ENCODE results near the gene CEP112. TPM values are rescaled to one million over a fixed set of nuclear protein-coding genes. Genes with fewer than 3 reads are reported as not detected.
"Not testable (repeated sequence)": the region's sequence is repeated elsewhere in the genome, so short reads cannot be mapped to it uniquely, and the experiment has no call there.

Gene CEP112
- total RNA-seq, 4 donors from 2014 or later = 14.6 to 21.2 (median 20.2) TPM

DNA sequence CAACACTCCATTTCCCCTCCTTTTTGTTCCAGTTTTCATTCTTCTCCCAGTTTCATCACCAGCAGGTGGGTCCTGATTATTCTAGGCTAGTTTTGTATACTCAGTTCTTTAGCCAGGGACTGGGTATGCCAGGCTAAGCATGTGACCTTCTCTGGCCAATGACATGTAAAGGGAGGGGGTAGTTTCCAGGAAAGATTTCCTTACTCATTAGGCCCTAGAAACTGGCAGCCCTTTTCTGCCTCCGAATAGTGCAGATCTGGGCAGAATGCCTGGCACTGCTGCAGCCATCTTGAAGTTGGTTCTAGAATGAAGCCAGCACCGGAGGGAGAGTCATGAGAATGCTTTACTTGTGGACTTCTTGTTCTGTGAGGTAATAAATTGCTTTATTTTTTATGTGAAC is 503.6 kb downstream of the CEP112 start:
- DNase-seq = no peak
- Histone ChIP-seq H3K27ac (no peak overlapping the region), H3K4me3 (replicated peaks in 1 of 3) (no peak overlapping the region), H3K9me3 (no peaks in the 10 kb centered on the region), H3K4me1 (no peaks in the 10 kb centered on the region), H3K27me3 (no peaks in the 10 kb centered on the region), H3K36me3 (no peaks in the 10 kb centered on the region)
- no peak for TF ChIP-seq CTCF (IDR thresholded peaks at IDR 0.05)
- TF ChIP-seq POLR2A (IDR thresholded peaks at IDR 0.05) = no peak
- 85 to 95% methylated on average over 2 of the region's 2 CpGs for WGBS, 2 donors
- intact Hi-C loops (cut with DNase I) = no loop called here

DNA sequence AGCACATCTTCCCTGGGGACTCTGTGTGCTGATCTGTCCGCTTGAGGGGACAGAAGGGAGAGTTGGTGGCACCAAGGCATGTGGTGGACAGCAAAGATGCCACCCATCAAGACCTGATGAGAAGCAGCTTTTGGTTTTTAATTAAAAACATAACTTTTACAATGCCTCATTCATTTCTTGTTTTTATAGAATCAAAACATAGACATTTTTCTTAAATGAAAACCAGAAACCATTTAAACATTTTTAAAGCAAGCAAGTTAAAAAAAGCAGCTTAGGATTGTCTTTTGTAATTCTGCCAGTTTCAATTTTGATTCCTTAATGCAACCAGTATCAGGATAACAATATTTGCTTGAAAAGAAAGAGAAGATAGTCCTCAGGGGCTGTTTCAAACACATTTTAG is 506.8 kb downstream of the CEP112 start:
- 91 to 97% methylated on average over 1 of the region's 1 CpG for WGBS, 2 donors
- DNase-seq = no peak
- Histone ChIP-seq H3K4me3 (replicated peaks in 1 of 3) (no peak overlapping the region), H3K9me3 (no peaks in the 10 kb centered on the region), H3K36me3 (no peaks in the 10 kb centered on the region), H3K27ac (no peak overlapping the region), H3K27me3 (no peaks in the 10 kb centered on the region), H3K4me1 (no peaks in the 10 kb centered on the region)
- TF ChIP-seq POLR2A (IDR thresholded peaks at IDR 0.05) (no peak), CTCF (IDR thresholded peaks at IDR 0.05) (no peak)
- intact Hi-C loops (cut with DNase I) = no loop called here

DNA sequence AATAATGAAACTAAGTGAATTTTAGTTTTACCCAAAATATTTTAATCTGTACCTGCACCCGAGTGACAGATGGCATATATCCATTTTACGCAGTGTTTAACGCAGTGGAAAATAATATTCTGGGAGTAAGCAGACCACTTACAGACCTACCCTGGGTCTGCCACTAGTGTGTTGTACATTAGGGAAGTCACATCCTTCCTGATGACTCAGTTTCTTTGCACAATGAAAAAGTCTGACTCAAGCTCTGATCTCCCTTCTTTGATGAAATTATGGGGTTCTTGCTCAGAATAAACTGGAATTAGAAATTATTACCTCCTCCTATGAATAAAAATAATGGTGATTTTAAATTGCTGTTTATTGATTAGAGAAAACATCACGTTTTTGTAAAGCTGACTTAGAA is 507.3 kb downstream of the CEP112 start:
- Histone ChIP-seq H3K36me3 (no peaks in the 10 kb centered on the region), H3K4me1 (no peaks in the 10 kb centered on the region), H3K27me3 (no peaks in the 10 kb centered on the region), H3K27ac (no peak overlapping the region), H3K4me3 (replicated peaks in 1 of 3) (no peak overlapping the region), H3K9me3 (no peaks in the 10 kb centered on the region)
- DNase-seq = no peak
- intact Hi-C loops (cut with DNase I) = no loop called here
- WGBS, 2 donors = 90 to 93% methylated on average over 4 of the region's 4 CpGs
- TF ChIP-seq POLR2A (IDR thresholded peaks at IDR 0.05) (no peak), CTCF (IDR thresholded peaks at IDR 0.05) (no peak)

GRCh38 chr17:65683428-65683827 is 508.5 kb downstream of the CEP112 start:
- TF ChIP-seq POLR2A (IDR thresholded peaks at IDR 0.05) (no peak), CTCF (IDR thresholded peaks at IDR 0.05) (no peak)
- Histone ChIP-seq H3K4me3 (replicated peaks in 1 of 3) (no peak overlapping the region), H3K27me3 (no peaks in the 10 kb centered on the region), H3K36me3 (no peaks in the 10 kb centered on the region), H3K9me3 (no peaks in the 10 kb centered on the region), H3K27ac (no peak overlapping the region), H3K4me1 (peaks cover 0 to 3% of the 10 kb centered on the region in 2 donors)
- no peak for DNase-seq
- intact Hi-C loops (cut with DNase I) = no loop called here
- WGBS, 2 donors = 80 to 90% methylated on average over 7 of the region's 7 CpGs

DNA sequence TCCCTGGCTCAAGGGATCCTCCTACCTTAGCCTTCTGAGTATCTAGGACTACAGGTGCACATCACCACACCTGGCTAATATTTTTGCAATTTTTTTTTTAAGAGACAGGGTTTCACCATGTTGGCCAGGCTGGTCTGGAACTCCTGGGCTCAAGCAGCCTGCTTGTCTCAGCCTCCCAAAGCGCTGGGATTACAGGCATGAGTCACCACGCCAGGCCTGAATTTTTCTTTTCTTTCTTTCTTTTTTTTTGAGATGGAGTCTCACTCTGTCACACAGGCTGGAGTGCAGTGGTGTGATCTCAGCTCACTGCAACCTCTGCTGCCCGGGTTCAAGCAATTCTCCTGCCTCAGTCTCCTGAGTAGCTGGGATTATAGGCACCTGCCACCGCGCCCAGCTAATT is 510.2 kb downstream of the CEP112 start:
- H3K27ac ChIP-seq; H3K9me3 ChIP-seq; H3K4me1 ChIP-seq; intact Hi-C loops (cut with DNase I); DNase-seq; H3K4me3 ChIP-seq (replicated peaks in 1 of 3); H3K27me3 ChIP-seq; H3K36me3 ChIP-seq: not testable (repeated sequence)
- 86 to 87% methylated on average over 5 of the region's 5 CpGs for WGBS, 2 donors
